SK-N-MC (cell line): ENCODE data around the gene CDH4.

Experiments
- DNase-seq: peaks from one replicate; pipeline ENCODE4 v3.0.0-alpha.2; 2011; ENCODE audit warnings: low read depth, low spot score
- H3K27ac ChIP-seq: fragments of 200-600 bp; sonication (generic); 2 replicates; pipeline ENCODE4 v1.5.1; 2016; ENCODE audit warnings: mixed run types
- H3K36me3 ChIP-seq: fragments of 200-600 bp; sonication (generic); 2 replicates; pipeline ENCODE4 v1.6.1; 2017; ENCODE audit warnings: antibody characterized with exemption, low read length, mixed read lengths; ENCODE audit not compliant: insufficient read depth
- H3K4me3 ChIP-seq: fragments of 200-600 bp; sonication (generic); 2 replicates; pipeline ENCODE4 v1.5.1; 2016
- H3K9ac ChIP-seq: fragments of 200-600 bp; sonication (generic); 2 replicates; pipeline ENCODE4 v1.8.0; 2017; ENCODE audit warnings: mixed run types, mixed read lengths; ENCODE audit not compliant: insufficient read length
- H3K9me3 ChIP-seq: fragments of 200-600 bp; sonication (generic); 2 replicates; pipeline ENCODE4 v1.6.1; 2017; ENCODE audit warnings: low read depth, mild to moderate bottlenecking, antibody characterized with exemption, low read length, moderate library complexity, mixed read lengths
- EZH2 ChIP-seq: fragments of 200-600 bp; sonication (generic); IDR thresholded peaks from one replicate; pipeline ENCODE4 v1.6.1; 2017; ENCODE audit warnings: antibody characterized with exemption
- FOXP2 ChIP-seq: optimal IDR thresholded peaks from 2 replicates; pipeline ENCODE3; 2011; ENCODE audit warnings: mild to moderate bottlenecking, moderate library complexity; ENCODE audit not compliant: insufficient read depth; ENCODE audit errors: extremely low read length, control extremely low read depth
- POLR2AphosphoS5 ChIP-seq: IDR thresholded peaks from 2 replicates; pipeline ENCODE4 v1.6.1; 2012; ENCODE audit warnings: mild to moderate bottlenecking, low read depth, low read length, borderline replicate concordance

CDH4 gene

DNA sequence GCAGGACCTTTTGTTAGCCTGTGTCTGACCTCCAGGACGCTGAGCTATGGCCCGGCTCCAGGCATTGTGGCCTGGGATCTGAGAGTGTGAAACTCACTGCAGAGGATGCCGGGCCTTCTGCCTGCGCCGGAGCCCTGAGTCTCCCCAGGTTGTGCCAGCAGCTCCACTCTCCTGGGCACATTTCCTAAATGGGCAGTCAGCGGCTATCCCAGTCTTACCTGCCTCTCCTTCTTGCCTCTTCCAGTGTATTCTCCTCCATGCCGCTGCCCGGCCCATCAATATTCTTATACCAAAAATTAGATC, 397.8 kb downstream of the CDH4 start:
- TF ChIP-seq FOXP2 (no peak), EZH2 (no peak), POLR2AphosphoS5 (no peak)
- H3K36me3 ChIP-seq, result no peaks in the 10 kb centered on the region
- no peaks in the 10 kb centered on the region for H3K9me3 ChIP-seq
- H3K27ac ChIP-seq, result no peak overlapping the region
- no peak overlapping the region for H3K9ac ChIP-seq
- no peak for DNase-seq
- no peak overlapping the region for H3K4me3 ChIP-seq

DNA sequence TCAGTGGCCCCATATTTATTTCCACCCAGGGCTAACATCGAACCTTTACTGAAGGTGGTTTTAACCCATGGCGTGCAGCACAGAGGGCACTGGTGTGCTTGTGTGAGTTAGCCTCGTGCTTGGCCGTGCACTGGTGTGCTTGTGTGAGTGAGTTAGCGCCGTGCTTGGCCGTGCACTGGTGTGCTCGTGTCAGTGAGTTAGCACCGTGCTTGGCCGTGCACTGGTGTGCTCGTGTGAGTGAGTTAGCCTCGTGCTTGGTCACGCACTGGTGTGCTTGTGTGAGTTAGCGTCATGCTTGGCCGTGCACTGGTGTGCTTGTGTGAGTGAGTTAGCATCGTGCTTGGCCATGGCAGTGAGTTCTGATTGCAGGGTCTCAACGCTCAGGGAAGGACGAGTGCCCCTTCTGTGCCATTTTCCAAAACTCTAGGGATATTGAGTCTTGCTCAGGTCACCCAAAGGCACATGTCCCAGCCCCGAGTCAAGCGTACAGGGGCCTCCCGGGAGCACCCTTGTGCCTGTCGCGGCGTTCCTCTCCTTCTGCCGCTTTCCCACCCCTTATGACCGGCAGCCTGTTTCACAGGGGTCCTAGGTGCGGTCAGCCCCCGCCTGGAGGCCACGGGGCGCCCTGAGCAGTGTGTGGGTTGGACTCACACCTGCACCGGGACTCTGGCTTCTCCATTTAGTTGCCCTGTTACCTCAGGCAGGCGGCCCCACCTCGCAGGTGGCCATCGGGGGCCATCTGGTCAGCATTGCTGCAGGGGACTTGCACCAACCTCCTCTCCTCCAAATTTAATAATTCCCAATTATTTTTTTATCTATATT, 399.1 kb downstream of the CDH4 start:
- H3K27ac ChIP-seq, result no peak overlapping the region
- no peaks in the 10 kb centered on the region for H3K9me3 ChIP-seq
- no peak for DNase-seq
- no peaks in the 10 kb centered on the region for H3K36me3 ChIP-seq
- H3K4me3 ChIP-seq, result no peak overlapping the region
- H3K9ac ChIP-seq, result no peak overlapping the region
- no peak for TF ChIP-seq EZH2
- no peak for TF ChIP-seq FOXP2

DNA sequence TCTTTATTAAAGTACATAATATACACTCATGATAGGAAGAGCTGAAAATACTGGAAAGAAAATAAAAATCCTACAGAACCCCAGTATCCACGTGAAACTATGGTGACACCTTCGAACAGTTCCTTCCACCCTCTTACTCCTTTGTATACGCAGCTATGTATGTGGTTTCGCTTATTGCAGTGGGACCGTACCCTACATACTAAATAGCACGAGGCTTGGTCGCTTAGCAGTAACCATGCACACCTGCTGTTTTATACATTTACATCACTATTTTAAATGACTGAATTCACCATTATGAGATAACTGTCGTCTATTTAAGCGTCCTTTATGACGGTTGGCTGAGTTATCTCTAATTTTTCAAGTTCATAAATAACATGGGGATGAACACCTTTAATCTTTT, 400.1 kb downstream of the CDH4 start:
- H3K9me3 ChIP-seq, result no peaks in the 10 kb centered on the region
- DNase-seq, result no peak
- no peak overlapping the region for H3K4me3 ChIP-seq
- no peak overlapping the region for H3K9ac ChIP-seq
- no peaks in the 10 kb centered on the region for H3K36me3 ChIP-seq
- TF ChIP-seq EZH2 (no peak), POLR2AphosphoS5 (no peak), FOXP2 (no peak)
- no peak overlapping the region for H3K27ac ChIP-seq

DNA sequence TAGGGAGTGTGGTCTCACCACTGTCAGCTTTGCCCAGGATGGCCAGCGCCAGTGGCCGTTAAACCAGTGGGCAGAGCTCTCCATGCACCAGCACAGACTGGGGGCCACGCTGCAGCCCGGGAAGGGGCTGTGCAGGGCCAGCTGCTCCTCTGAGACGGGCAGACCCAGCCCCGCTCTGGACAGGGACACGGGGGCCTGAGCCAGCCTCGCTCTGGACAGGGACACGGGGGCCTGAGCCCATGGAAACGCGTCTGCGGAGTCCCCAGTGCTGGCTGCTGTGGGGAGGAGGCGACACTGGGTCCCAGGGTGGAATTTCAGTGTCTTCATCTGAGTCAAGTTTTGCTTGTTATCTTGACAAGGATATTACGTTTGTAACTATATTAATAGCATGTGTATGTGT, 402.7 kb downstream of the CDH4 start:
- Histone ChIP-seq H3K27ac (no peak overlapping the region), H3K36me3 (no peaks in the 10 kb centered on the region), H3K4me3 (no peak overlapping the region), H3K9me3 (no peaks in the 10 kb centered on the region), H3K9ac (no peak overlapping the region)
- no peak for TF ChIP-seq EZH2
- no peak for TF ChIP-seq POLR2AphosphoS5
- no peak for TF ChIP-seq FOXP2
- no peak for DNase-seq

DNA sequence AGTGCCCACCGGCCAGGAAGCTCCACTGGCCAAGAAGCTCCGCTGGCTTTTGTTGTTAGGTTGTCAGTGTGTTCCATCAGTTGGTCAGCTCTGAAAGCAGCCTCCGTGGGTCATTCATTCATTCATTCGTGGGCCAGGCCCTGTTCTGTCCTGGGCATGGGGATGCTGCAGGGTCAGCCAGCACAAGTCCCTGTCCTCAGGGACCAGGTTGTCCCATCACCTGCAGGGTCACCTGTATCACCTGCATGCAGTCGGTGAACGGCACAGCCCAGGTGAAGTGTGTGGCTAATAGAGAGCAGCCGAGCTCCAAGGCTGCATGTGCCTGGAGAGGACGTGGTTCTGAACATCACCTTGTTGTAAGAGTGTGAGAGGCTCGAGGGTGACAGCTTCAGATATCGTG, 403.5 kb downstream of the CDH4 start:
- Histone ChIP-seq H3K9me3 (no peaks in the 10 kb centered on the region), H3K36me3 (no peaks in the 10 kb centered on the region), H3K9ac (no peak overlapping the region), H3K4me3 (no peak overlapping the region), H3K27ac (no peak overlapping the region)
- no peak for TF ChIP-seq POLR2AphosphoS5
- TF ChIP-seq EZH2, result no peak
- TF ChIP-seq FOXP2, result no peak
- no peak for DNase-seq

DNA sequence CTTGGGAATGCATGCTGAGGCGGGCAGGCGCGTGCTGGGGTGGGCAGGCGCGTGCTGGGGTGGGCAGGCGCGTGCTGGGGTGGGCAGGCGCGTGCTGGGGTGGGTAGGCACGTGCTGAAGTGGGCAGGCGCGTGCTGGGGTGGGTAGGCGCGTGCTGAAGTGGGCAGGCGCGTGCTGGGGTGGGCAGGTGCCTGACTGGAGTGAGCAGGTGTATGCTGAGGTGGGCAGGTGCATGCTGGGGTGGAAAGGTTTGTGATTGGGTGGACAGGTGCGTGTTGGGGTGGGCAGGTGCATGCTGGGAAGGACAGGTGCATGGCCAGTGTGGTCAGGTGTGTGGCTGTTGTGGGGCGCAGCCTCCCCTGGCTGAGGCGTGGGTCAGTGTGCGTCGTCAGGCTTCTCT, 404.1 kb downstream of the CDH4 start:
- H3K9me3 ChIP-seq, result no peaks in the 10 kb centered on the region
- TF ChIP-seq FOXP2 (no peak), POLR2AphosphoS5 (no peak), EZH2 (no peak)
- no peaks in the 10 kb centered on the region for H3K36me3 ChIP-seq
- H3K4me3 ChIP-seq, result no peak overlapping the region
- H3K27ac ChIP-seq, result no peak overlapping the region
- no peak for DNase-seq
- H3K9ac ChIP-seq, result no peak overlapping the region

DNA sequence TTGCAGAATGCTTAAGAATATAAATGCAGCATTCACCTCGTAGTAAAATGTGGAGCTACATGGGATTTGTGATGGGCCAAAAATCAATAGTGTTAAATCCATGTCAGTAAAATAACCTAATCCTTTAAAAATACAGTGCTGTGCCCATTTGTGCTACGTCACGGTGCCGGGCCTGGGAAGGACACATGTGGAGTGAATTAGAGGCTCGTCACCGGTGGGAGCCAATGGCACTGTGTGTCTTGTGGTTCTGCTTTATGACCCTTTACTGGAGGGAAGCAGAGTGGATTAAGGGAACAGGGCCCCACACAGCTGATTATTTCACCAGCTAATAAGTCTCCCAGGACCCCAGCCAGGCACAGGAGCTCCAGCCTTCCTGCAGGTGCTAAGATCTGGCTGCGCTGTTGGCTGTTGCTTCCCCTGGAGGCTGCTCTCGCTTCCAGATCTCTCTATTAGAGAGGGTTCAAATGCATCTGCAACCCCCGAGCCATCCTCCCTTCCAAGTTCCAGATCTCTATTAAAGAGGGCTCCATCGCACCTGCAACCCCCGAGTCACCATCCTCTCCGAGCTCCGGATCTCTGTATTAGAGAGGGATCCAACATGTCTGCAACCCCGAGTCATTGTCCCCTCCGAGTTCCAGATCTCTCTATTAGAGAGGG, 405.8 kb downstream of the CDH4 start:
- Histone ChIP-seq H3K27ac (no peak overlapping the region), H3K36me3 (no peaks in the 10 kb centered on the region), H3K4me3 (no peak overlapping the region), H3K9me3 (no peaks in the 10 kb centered on the region), H3K9ac (no peak overlapping the region)
- no peak for TF ChIP-seq POLR2AphosphoS5
- no peak for DNase-seq

DNA sequence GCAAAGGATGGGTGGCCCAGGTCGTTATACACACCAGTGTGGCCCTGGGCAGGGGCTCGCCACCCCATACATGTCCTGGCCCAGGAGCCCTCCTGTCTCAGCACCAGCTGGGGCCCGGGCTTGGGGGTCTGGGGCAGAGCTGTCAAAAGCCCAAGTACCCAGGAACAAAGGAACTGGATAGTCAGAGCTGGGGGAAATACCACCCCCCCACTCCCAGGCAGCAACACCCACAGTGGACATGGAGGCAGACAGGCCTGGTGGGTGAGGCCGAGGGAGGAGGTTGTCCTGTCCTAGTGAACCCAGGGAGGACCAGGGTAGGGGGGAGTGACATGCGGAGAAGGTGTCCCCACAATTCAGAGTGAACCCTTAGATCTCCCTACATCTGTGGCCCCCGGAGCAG, 406.5 kb downstream of the CDH4 start:
- TF ChIP-seq FOXP2, result no peak
- no peak overlapping the region for H3K27ac ChIP-seq

DNA sequence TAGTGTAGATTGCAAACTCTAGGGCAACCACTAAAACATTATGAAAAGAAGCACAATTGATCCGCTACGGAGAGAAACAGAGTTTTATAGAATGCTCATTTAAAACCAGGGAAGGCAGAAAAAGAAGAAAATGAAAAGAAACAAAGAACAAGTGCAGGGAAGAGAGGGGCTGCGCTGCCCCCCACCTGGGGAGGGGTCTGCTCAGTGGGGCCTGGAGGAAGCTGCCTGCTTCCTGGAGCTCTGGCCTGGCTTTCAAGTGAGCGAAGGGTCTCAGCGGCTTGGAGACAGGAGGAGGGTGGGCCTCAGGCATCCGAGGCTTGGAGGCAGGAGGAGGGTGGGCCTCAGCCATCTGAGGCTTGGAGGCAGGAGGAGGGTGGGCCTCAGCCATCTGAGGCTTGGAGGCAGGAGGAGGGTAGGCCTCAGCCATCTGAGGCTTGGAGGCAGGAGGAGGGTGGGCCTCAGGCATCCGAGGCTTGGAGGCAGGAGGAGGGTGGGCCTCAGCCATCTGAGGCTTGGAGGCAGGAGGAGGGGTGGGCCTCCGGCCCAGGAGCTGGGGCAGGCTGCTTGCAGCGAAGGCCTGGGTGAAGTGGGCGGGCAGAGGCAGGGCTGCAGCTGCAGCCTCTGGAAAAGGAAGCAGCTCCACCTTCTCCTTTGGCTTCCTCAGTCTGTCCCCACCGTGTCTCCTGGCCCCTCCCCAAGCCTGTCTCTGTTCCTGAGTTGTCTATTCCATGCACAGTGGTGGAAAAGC, 407.4 kb downstream of the CDH4 start:
- no peak for DNase-seq
- no peak overlapping the region for H3K9ac ChIP-seq
- H3K36me3 ChIP-seq, result no peaks in the 10 kb centered on the region
- TF ChIP-seq POLR2AphosphoS5 (no peak), EZH2 (no peak), FOXP2 (no peak)
- H3K27ac ChIP-seq, result no peak overlapping the region
- no peaks in the 10 kb centered on the region for H3K9me3 ChIP-seq
- H3K4me3 ChIP-seq, result no peak overlapping the region

More for the DNA sequence above, 406.5 kb downstream of the CDH4 start:
- no peaks in the 10 kb centered on the region for H3K9me3 ChIP-seq
- no peak overlapping the region for H3K9ac ChIP-seq
- DNase-seq, result no peak
- no peaks in the 10 kb centered on the region for H3K36me3 ChIP-seq
- no peak overlapping the region for H3K4me3 ChIP-seq

DNA sequence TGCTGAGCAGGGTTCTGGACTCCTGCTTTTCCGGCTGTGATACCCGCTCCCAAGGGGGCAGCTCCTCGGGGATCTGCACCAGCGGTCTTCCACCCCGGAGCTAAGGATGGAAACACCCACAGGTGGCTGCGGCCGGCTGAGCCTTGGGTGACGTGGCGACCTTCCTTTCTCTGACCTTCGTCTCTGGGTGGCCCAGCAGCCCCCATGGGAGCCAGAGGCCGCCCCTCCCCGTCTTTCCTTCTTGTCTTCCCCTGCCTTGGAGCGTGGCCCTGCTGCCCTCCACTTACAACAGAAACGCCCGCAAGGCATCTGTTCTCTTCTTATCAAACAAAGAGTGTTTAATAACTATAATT, 407.9 kb downstream of the CDH4 start:
- H3K27ac ChIP-seq, result no peak overlapping the region
- no peaks in the 10 kb centered on the region for H3K9me3 ChIP-seq
- DNase-seq, result no peak
- no peak overlapping the region for H3K4me3 ChIP-seq
- TF ChIP-seq POLR2AphosphoS5 (no peak), FOXP2 (no peak), EZH2 (no peak)
- no peak overlapping the region for H3K9ac ChIP-seq
- H3K36me3 ChIP-seq, result no peaks in the 10 kb centered on the region
